GM19452 (cell line): Measurements from ENCODE around the gene PDIA5.
"Not testable (repeated sequence)": the region's sequence is repeated elsewhere in the genome, so short reads cannot be mapped to it uniquely, and the experiment has no call there.

Source experiments
- ATAC-seq: cut with Tn5 transposase; IDR thresholded peaks from one replicate; pipeline ENCODE4 v1.9.1; 2021; ENCODE audit not compliant: unreplicated experiment

PDIA5 gene

GRCh38 chr3:123090728-123091531, 24.1 kb downstream of the PDIA5 start:
- ATAC-seq = no peak

DNA sequence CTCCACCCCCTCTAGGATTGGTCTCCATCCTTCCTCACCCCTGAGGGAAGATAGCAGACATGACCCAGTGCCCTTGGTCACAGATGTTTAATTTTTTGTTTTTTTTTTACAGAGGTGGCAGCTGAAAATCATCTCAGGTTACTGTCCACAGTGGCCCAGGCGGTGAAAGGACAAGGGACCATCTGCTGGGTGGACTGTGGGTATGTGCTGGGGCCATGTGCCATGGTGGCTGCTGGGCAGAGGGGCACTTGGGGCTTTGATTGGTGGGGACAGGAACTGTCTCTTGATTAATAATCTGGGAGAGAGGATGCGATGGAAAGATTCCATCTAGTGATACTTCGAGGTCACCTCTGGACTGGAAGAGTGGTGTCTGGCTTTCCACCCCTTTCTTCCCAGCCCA, 25.4 kb downstream of the PDIA5 start:
- no peak for ATAC-seq

GRCh38 chr3:123093696-123094095, 26.9 kb downstream of the PDIA5 start:
- ATAC-seq = no peak

DNA sequence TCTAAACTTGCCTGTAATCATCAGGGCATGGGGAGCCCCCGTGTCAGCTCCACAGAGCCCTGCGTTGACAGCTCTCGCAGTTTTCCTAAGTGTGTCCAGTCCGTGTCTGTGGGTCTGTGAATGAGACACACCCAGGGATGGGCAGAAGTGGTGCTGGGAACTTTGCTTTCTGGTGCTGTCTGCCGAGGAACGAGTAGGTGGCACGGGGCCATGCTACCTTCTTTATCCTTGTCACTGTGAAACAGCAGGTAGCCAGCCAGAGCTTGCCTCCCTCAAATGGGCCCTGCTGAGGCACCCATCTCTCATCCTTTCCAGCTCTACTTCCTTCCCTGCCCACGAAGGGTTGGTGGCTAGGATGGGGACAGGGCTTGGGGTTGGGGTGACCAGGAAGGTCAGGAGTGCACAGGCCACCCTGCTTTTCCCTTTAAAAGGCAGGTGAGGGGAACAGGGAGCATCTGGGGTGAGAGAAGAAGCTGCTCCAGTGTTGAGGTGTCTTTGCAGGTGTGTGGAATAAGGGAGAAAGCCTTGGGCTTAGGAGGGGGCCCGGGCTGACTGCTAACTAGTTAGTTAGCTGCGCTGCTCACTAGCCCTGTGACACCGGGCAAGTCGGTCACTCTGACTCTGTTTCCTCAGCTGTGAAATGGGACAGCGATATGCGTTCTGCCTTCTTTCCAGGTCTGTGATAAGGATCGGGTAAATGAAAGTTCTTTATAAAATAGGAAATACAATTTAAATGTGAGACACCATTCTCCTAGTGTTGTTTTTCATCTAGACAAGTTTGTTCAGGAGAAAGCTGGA, 27.9 kb downstream of the PDIA5 start:
- no peak for ATAC-seq

DNA sequence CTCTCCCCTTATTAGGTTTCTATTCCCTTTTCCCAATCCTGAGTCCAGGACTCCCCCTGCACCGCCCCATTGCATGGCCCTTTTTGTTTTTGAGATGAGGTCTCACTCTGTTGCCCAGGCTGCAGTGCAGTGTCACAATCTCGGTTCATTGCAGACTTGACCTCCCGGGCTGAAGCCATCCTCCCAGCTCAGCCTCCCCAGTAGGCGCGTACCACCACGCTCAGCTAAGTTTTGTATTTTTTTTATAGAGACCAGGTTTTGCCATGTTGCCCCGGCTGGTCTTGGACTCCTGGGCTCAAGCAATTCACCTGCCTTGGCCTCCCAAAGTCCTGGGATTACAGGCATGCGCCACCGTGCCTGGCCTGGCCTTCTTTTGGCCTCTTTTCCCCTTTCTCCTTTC, 29.3 kb downstream of the PDIA5 start:
- ATAC-seq = no peak

DNA sequence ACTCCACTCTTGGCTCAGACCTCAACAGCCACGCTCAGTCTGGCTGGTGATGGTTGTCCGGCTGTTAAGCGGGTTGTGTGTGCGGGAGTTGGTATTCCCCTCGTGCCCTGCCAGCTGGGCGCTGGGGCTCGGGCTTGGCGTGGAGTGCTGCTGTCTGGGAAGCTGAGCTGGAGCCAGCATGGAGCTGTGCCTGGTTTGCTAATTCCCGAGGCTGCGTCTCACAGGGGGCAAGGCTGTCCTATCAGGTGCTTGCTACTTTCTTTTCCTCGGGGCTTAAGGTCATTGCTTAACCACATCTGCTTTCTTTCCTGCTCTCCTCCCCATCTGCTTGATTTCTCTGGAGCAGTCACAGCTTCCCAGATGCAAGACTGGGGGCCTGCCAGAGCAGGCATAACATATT, 29.9 kb downstream of the PDIA5 start:
- ATAC-seq = no peak

- ATAC-seq = no peak
These were observed 31.9 kb downstream of the PDIA5 start for GRCh38 chr3:123098426-123099330.

GRCh38 chr3:123099331-123100192, 32.7 kb downstream of the PDIA5 start:
- no peak for ATAC-seq

GRCh38 chr3:123100193-123100776, 33.5 kb downstream of the PDIA5 start:
- ATAC-seq = no peak

DNA sequence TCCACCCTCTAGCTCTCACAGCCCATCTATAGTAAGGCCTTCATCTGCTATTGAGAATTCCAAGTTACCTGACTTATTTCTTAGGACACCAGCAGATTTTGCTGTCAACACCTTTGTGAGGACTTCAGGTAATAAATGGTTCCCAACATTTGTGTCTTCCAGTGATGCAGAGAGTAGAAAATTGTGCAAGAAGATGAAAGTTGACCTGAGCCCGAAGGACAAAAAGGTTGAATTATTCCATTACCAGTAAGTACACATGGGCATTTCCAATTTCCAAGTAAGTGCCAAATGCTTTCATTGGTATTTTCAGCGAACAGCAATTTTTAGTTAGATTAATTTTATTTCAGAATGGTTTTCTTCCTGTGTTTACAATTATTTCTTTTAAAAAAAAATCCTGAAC, 35.4 kb downstream of the PDIA5 start:
- no peak for ATAC-seq

GRCh38 chr3:123102826-123103225, 36.0 kb downstream of the PDIA5 start:
- ATAC-seq = no peak

- no peak for ATAC-seq
These were observed 37.7 kb downstream of the PDIA5 start for GRCh38 chr3:123104550-123104949.

- no peak for ATAC-seq
These were observed 38.7 kb downstream of the PDIA5 start for GRCh38 chr3:123105201-123106189.

- no peak for ATAC-seq
These were observed 43.6 kb downstream of the PDIA5 start for GRCh38 chr3:123110282-123110975.

DNA sequence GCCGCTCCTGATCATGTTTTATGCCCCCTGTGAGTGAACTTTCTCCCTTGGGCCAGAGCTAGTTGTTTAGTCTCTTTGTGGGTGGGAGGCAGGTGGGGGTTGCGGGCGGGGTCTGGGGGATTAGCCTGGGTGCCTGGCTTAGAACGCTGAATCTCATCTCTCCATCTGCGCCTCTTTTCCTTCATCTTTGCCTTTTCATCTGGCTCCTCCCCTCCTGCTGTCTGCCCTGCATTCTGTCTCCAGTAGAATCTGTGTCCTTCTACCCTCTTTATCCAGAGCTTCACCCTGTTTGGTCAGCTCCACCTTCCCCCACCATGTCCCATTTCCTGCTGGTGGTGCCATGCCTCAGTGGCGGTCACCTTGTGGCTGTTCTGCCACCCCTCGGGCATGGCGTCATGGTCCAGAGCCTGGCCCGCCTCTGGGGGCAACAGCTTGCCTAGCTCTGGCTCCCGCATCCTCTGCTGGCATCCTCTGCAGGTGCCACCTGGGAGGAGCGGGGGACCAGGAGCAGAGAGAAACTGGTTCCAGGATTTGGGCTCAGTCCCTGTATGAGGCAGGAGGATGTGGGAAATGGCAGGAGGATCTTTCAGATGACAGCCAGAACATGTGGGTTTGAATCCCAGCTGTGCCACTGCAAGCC, 44.3 kb downstream of the PDIA5 start:
- ATAC-seq = no peak

- ATAC-seq = no peak
These were observed 44.8 kb downstream of the PDIA5 start for GRCh38 chr3:123111640-123112039.

GRCh38 chr3:123112232-123112631, 45.4 kb downstream of the PDIA5 start:
- no peak for ATAC-seq

- not testable (repeated sequence) for ATAC-seq
These were observed 45.8 kb downstream of the PDIA5 start for GRCh38 chr3:123112656-123113055.
